HG03039 (cell line): ENCODE results near the gene ATXN10.
"Not testable (repeated sequence)": the region's sequence is repeated elsewhere in the genome, so short reads cannot be mapped to it uniquely, and the experiment has no call there.

ENCODE experiments used
- ATAC-seq: cut with Tn5 transposase; IDR thresholded peaks from one replicate; pipeline ENCODE4 v1.9.1; 2021; ENCODE audit warnings: mild to moderate bottlenecking, moderate library complexity; ENCODE audit not compliant: unreplicated experiment

The ATXN10 gene, protein sequence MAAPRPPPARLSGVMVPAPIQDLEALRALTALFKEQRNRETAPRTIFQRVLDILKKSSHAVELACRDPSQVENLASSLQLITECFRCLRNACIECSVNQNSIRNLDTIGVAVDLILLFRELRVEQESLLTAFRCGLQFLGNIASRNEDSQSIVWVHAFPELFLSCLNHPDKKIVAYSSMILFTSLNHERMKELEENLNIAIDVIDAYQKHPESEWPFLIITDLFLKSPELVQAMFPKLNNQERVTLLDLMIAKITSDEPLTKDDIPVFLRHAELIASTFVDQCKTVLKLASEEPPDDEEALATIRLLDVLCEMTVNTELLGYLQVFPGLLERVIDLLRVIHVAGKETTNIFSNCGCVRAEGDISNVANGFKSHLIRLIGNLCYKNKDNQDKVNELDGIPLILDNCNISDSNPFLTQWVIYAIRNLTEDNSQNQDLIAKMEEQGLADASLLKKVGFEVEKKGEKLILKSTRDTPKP

DNA sequence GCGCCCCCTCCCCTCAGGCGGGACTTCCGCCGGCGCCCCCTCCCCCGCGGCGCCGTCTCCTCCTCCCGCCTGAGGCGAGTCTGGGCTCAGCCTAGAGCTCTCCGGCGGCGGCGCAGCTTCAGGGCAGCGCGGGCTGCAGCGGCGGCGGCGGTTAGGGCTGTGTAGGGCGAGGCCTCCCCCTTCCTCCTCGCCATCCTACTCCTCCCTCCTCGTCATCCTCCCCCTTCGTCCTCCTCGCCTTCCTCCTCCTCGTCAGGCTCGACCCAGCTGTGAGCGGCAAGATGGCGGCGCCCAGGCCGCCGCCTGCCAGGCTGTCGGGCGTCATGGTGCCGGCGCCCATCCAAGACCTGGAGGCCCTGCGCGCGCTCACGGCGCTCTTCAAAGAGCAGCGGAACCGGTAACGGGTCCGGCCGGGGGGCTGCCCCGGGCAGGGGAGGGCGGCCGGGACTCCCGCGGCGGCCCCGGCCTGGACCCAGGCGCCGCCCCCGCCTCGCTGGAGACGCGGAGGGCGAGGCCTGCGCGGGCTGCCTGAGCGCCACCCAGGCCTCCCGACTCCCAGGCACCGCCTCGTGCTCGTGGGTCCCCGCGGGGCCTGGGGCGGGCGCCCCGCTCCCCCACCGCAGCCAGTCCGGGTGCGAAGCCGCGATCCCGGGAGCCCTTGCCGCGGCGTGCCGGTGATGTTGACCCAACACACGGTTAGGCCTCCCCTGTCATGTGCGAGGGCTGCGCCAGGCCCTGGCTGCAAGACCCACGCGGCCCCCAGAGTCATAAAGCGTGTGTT is at the start of gene ATXN10:
ATXN10 (plus strand) TSS at position 52 of the 781 bp plus-strand sequence; CDS start at position 282, 230 bp downstream.
- ATAC-seq: peak; percentile 48

DNA sequence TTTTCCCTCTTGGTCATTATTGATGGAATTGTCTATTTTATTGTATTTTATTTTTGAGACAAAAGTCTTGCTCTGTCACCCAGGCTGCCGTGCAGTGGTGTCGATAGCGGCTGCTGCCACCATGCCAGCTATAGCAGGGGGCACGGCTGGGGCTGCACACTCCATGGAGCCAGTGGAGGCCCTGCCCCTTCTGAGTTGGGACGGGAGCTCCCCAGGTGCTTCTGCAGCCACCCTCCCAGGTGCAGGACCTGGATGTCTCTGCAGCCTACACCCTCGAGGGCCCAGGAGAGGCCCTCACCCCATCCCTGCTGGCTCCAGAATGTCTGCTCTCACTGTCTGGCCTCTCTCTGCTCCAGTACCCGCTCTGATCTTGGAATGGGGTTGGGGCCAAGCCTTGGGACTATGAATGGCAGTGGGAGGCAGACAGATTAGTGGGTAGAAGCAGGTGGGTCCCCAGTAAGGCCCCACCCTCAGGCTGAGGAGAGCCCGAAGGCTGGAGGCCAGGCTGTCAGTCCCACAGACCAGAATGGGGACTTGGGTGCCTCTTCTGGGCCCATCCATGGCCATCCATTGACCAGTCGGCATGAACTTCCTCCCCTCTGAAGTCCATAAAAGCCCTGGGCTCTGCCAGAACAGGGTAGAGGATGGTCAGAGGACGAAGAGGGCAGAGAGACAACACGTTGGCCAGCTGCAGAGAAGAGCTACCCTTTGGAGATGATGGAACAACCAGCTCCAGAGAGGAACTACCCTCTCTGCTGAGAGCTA is 49.6 kb upstream of the ATXN10 start:
- no peak for ATAC-seq

DNA sequence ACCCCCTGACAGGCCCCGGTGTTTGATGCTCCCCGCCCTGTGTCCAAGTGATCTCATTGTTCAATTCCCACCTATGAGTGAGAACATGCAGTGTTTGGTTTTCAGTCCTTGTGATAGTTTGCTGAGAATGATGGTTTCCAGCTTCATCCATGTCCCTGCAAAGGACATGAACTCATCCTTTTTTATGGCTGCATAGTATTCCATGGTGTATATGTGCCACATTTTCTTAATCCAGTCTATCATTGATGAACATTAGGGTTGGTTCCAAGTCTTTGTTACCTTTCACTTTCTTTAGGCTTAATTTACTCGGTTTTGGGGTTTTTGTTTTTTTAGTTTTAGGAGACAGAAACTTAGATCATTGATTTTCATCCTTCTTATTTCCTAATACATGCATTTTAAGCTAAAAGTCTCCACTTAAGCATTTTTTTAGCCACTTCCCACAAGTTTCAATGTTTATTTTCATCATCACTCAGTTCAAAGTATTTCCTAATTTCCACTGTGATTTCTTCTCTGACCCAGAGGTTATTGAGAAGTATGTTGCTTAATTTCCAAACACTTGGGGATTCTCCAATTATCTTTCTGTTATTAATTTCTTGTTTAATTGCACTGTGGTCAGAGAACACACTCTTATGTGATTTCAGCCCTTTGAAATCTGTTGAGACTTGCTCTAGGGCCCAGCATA is 48.0 kb upstream of the ATXN10 start:
- ATAC-seq: not testable (repeated sequence)

DNA sequence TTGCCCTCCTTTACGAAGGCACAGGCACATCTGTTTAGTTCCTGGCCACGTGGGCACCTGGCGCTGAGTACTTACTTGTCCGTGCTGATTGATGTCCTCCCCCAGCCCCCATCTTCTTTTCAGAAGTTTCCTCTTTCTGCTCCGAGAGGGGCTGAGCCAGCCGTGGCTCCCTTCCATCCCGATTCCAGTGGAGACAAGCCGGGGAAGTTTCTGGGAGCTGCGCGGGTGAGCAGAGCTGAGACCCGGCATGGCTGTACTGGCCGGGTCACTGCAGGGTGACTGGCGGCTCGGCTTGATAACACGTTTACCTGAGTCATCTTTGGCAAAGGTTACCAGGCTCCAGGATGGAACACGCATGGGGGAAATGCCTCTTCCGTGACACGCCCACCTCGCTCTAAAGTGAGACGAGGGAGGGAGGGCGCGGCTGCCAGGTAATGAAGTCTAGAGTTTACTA is 45.4 kb upstream of the ATXN10 start:
- no peak for ATAC-seq

DNA sequence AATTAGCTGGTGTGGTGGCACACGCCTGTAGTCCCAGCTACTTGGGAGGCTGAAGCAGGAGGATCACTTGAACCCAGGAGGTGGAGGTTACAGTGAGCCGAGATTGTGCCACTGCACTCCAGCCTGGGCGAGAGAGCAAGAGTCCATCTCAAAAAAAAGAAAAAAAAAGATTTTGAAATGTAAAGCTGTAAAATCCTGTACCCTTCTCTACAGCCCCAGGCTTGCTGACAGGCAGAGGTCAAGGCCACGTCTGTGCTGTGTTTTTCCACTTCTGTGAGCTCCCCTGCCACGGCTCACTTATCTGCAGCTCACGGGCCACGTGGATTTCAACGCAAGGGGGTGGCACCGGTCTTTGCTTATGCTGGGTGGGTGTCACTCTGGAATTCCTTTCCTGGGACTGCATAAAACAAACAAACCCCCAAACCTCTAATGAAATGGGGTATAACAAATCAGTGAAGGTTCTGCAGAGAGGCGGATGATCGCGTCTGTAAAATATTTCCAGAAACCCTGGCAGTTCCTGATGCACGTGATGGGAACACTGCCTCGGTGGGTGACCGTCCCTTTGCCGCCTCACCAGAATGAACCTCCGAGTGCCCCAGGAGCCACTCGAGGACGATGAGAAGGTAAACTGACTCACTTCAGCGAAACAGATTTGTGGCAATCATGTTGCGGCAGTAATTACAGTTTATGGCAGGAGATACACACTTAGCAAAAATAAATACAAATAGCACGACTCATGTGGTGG is 44.0 kb upstream of the ATXN10 start:
- ATAC-seq: no peak

DNA sequence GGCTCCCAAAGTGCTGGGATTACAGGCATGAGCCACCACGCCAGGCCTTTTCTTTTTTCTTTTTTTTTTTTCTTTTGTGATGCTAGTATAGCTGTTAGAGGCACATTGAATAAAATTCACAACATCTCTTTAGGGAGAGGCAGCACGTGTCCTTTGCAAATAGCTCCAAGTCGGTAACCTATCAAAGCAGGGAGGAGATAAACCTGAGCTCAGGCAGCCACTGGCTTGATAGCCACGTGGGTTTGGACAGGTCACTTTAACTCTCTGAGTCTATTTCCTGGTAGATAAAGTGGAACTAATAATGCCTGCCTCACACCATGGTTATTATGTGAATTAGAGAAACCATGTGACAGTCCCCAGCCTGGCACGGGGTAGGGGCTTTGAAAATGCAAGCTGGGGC is 43.1 kb upstream of the ATXN10 start:
- ATAC-seq: no peak

DNA sequence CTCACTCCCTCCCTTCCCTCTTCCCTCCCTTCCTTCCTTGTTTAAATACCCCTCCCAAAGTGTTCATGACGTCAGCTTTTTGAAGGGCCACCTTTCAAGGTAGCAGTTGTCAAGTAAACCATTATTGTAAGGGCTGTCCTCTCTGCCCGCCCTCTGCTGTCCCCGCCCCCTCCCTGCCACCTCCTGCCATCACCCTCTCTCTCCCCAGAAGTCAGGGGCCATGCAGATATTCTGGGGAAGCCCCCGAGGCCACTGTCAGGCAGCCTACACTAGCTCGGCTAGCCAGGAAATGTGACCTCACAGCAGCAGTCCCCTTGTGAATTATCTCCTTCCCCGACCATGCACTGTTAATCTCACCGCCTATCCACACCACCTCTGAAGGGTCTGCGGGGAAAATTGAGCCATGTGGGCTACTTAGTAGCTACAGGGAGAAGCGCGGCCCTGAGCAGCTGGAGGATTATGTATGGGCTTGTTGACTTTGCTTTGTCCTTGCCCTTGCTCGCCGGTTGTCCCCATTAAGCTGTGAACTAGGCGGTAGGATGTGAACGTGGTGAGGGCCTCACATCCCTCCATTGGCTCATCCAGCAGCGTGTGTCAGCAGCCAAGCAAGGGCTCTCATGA is 42.1 kb upstream of the ATXN10 start:
- ATAC-seq: no peak

DNA sequence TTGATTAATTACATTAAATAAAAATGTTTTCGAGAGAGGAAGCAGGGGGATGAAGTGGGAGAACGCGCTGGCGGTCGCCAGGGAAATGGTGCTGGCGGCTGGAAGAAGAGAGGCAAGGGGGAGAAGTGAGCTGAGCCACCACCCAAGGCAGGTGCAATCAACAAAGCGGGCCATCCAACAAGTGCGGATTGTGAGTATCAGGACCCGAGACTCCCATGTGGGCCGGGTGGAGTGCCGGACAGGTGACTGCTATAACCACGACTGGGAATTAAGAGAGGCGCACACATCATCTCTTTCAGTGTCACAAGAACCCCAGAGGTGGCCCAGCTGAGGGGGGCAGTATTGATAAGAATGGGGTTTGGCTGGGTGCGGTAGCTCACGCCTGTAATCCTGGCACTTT is 41.2 kb upstream of the ATXN10 start:
- ATAC-seq: no peak

DNA sequence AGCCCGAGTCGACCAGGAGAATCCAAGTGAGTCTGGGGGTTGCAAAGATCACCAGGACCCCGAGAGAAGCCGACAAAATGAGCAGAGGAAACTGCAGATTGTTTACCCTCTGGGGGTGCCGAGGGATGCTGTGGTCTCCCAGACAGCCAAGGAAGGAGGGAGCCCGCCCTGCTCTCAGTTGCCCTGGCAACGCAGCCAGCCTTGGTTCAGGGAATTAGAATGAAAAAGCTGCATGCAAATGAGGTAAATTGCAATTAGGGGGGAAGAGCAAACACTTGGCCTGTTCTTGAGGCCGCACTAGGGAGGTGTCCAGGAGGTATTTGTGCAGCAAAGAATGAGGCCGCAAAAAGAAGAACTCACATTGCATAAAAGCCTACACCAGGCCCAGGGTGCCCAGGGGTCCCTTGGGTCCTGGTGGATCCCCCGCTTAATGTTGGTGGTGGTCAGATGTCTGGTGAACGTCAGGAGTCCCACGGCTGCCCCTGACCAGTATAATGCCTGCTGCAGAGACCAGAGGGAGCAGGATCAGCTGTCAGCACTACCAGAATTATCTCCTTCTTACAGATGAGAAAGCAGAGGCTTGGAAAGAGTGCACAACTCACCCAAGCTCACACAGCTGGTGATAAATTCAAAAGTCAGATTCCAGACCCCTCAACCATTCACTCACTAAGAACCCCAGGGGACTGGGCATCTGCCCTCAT is 40.3 kb upstream of the ATXN10 start:
- ATAC-seq: no peak

DNA sequence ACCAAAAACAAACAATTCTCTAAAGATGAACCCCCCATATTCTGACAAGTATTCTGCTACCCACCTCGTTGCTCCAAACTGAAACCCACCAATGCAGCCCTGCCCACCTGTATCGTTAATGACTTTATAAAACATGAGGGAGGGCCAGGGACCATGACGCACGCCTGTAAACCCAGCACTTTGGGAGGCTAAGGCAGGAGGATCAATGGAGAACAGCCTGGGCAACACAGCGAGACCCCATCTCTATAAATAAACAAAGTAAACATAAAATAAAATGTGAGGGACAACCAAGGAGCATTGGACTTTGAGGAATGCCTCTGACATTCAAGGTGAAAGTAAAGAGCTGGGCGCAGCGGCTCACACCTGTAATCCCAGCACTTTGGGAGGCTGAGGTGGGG is 39.8 kb upstream of the ATXN10 start:
- ATAC-seq: no peak

DNA sequence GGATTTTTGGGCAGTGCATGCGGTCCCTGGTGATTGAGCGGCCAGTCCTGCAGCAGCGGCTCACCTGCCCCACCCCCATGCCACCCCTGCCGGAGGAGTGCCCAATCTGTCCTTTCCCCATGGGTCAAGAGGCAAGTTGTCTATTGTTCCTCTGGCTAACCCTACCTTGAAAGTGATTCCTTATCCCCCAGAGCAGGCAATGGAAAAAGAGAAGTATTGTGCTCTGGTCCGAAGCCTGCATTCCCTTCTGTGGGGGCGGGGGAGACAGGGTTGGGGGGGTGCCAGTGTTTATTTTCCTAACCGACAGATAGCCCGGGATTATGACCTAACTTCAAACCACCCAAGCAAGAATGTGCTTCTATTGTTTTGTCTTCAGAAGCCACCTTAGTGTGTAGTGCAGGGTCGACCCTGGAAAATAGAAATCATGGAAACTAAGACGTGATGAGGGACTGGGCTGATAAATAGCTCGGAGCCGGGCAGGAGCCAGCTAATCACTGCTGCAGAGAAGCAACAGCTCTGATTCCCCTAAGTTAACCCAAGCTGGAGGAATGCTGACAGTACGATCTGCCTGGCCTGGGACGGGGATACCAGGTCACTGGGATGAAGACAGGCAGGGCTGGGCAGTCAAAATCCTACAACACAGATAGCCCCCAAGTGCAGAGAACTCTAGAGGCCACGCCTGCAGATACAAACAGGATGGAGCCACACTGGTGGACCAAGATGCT is 38.7 kb upstream of the ATXN10 start:
- no peak for ATAC-seq

DNA sequence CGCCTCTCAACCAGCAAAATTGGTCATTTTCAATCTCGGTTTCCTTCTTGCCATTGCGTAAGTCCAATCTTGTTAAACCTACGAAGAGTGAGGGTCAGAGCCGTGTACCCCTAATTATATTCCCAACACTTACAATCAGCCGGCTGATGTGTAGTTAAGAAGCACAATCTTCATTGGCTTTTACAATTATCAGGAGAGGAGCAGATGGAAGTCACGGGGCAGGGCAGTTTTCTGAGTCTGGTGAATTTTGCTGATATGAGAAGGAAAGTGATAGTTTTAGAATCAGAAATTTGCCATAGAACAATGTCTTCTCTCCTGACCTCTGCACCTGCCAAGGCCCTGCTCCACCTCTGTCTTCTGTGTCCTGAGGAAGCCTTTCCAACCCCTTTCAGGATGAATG is 35.0 kb upstream of the ATXN10 start:
- no peak for ATAC-seq

DNA sequence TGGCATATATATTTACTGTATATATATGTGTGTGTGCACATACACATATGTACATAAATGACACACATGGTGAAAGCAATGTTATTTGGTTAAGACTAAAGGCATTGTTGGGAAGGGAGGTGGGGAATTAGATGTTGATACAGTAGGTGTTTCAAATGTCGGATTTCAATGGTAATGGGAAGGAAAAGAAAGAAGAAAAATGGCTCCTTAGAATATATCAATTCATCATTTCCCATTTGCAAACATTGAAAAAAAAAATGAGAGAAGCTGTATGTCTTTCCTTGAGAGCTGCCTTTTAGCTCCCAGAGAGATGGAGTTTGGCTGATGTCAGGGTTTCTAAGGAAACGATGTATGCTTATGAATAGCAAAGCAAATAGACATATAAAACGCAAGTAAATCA is 33.4 kb upstream of the ATXN10 start:
- ATAC-seq: no peak

DNA sequence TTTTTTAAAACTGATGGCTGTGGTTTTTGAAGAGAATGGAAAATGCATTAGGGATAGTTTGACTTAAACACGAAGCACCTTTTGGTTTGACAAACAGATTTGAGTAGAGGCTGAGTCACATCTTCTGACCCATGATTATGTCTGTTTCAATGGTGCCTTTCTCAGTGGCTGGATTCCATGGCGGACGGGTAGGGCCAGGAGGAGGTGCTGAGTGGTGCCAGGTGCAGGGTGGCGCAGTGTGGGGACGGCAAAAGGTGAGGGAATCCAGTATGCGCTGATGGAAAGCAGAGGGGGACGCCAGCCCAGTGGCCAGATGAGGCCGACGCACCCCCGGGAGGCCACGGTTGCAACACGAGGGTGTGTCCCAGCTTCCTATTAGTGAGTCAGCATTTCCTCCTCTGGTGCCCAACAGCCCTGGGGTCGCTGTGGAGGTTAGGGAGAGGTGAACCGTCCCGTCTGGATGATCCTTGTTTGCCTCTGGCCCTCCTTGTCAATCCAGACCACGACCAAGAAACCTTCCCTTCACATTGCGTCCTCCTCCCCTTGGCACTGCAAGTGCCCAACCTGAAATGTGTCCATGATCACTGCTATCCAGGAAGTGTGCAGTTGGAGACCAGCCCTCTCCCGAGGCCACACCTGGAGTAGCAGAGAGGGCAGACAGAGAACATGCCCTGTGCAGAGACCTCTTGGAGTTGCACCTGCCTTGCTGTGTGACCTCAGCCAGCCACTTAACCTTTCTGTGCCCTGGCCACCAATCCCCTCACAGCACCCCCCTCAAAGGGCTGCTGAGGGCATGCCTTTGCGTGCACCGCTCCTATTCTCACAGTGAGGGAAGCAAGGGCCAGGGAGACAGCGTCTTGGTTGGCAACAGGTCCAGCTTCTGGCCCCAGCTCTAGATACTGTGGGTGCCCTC is 32.5 kb upstream of the ATXN10 start:
- ATAC-seq: no peak

DNA sequence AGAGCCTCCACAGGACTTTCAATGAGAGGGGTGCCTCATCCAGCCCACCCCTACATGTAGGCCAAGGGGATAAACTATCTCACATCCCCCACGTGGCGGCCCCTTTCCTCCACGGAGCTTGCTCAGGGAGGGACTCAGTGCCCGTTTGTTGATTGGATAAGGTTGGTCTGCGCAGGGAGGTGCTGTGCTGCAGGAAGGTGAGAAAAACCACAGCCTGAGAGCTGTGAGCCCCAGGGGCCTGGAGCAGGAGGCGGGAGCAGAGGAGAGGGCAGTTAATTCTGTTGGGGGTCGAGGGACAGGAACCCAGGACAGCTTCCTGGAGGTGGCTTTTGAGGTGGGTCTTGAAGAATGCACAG is 31.9 kb upstream of the ATXN10 start:
- ATAC-seq: no peak

DNA sequence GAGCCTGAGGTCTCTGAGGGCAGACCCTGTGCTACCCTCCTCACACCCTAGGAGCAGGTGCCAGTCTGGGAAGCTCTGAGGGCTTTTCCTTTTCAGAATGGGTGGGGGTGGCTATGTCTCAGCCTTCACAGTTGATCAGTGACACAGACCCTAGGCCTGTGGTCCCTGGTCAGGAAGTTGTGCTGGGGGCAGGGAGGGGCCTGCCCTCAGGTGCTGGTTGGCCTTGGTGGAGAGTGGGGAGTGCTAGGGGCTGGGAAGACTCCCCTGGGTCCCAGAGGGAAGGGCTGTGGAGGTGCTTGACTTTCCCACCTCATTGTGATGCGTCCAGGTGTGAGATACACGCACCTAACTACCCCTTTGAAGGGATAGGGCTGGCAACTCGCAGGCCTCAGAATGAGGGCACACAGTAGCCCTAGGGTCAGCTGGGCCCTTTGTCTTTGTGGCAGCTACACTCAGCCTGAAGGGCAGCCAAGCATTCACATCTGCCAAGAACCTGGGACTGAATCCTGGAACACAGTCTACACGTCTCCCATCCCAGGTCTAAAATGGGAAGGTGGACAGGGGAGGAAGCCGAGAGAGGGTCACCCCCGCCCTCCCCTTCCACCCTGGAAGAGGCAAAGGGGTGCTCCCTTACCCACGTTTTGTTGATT is 31.2 kb upstream of the ATXN10 start:
- ATAC-seq: no peak
